GM19099 (cell line): ENCODE measurements around the gene SLC26A4.

Experiments used
- POLR2A ChIP-seq: IDR thresholded peaks from 3 replicates; pipeline ENCODE4 v1.6.1; 2011; ENCODE audit warnings: low read depth; ENCODE audit not compliant: insufficient read length; ENCODE audit errors: extremely low read depth

The SLC26A4 gene

GRCh38 chr7:107708956-107709355, 48.3 kb downstream of the SLC26A4 start:
- TF ChIP-seq POLR2A = no peak

- no peak for TF ChIP-seq POLR2A
Measured at GRCh38 chr7:107711301-107711700, 50.7 kb downstream of the SLC26A4 start.

- TF ChIP-seq POLR2A = no peak
Measured at GRCh38 chr7:107712025-107712424, 51.4 kb downstream of the SLC26A4 start.

GRCh38 chr7:107712896-107713295, 52.3 kb downstream of the SLC26A4 start:
- TF ChIP-seq POLR2A = no peak

- no peak for TF ChIP-seq POLR2A
Measured at GRCh38 chr7:107715531-107715930, 54.9 kb downstream of the SLC26A4 start.

- no peak for TF ChIP-seq POLR2A
Measured at GRCh38 chr7:107718456-107719193, 58.0 kb downstream of the SLC26A4 start.

GRCh38 chr7:107721286-107721685, 60.7 kb downstream of the SLC26A4 start:
- no peak for TF ChIP-seq POLR2A

GRCh38 chr7:107723255-107723654, 62.6 kb downstream of the SLC26A4 start:
- TF ChIP-seq POLR2A = no peak

GRCh38 chr7:107725138-107725740, 64.6 kb downstream of the SLC26A4 start:
- TF ChIP-seq POLR2A = no peak

- no peak for TF ChIP-seq POLR2A
Measured at GRCh38 chr7:107726356-107727130, 65.9 kb downstream of the SLC26A4 start.

GRCh38 chr7:107728276-107728675, 67.6 kb downstream of the SLC26A4 start:
- no peak for TF ChIP-seq POLR2A

GRCh38 chr7:107742678-107743566, 82.3 kb downstream of the SLC26A4 start:
- TF ChIP-seq POLR2A = peak; percentile 47

GRCh38 chr7:107743567-107744344, 83.1 kb downstream of the SLC26A4 start, which contains the start of gene CBLL1:
Gene CBLL1, plus strand, starts transcription at chr7:107744142. Its CDS starts 22 bp downstream, at chr7:107744164.
- peak; percentile 77 for TF ChIP-seq POLR2A

GRCh38 chr7:107744345-107744750, 83.7 kb downstream of the SLC26A4 start:
- no peak for TF ChIP-seq POLR2A
